Measurements from ENCODE around the gene LANCL1. TPM values are rescaled to one million over a fixed set of nuclear protein-coding genes. Genes with fewer than 3 reads are reported as not detected.
A peak's percentile ranks its signal among the peaks of the same experiment; 100 is the strongest.

The LANCL1 gene
- 33.4 TPM for total RNA-seq

GRCh38 chr2:210476194-210477128 lies at the start of gene LANCL1:
TSS of gene LANCL1 (minus strand) at chr2:210476759. CDS start at chr2:210476396, 363 bp downstream.
- peak within 1 kb of the TSS; percentile 72 for H3K27ac ChIP-seq (ENCODE audit: low read depth, low read length)
- peaks cover 4 to 6% (median 5%) of the 10 kb centered on the region in 3 donors for H3K36me3 ChIP-seq (ENCODE audit: control insufficient read depth in 3 of 3, insufficient read depth in 3 of 3, low read length in 3 of 3)
- no peaks in the 10 kb centered on the region for H3K9me3 ChIP-seq (ENCODE audit: control insufficient read depth in 3 of 3, low read length in 3 of 3)
- H3K4me3 ChIP-seq (ENCODE audit: low read length in 3 of 3) = peak within 1 kb of the TSS; percentile 82 to 91 (median 86)
- H3K9ac ChIP-seq (ENCODE audit: low read depth in 1 of 3, low read length in 3 of 3) = peak within 1 kb of the TSS; percentile 81 to 88 (median 88)
- H3K4me1 ChIP-seq (ENCODE audit: control insufficient read depth in 3 of 3, insufficient read depth in 3 of 3, low read length in 3 of 3) = peaks cover 3 to 4% (median 3%) of the 10 kb centered on the region in 3 donors
- no peaks in the 10 kb centered on the region for H3K27me3 ChIP-seq (ENCODE audit: control insufficient read depth in 3 of 3, insufficient read depth in 3 of 3, low read length in 3 of 3)

- H3K27ac ChIP-seq (ENCODE audit: low read depth, low read length) = no peak overlapping the region
- no peak overlapping the region for H3K4me3 ChIP-seq (ENCODE audit: low read length in 3 of 3)
- no peaks in the 10 kb centered on the region for H3K4me1 ChIP-seq (ENCODE audit: control insufficient read depth in 3 of 3, insufficient read depth in 3 of 3, low read length in 3 of 3)
- H3K27me3 ChIP-seq (ENCODE audit: control insufficient read depth in 3 of 3, insufficient read depth in 3 of 3, low read length in 3 of 3) = no peaks in the 10 kb centered on the region
- H3K9me3 ChIP-seq (ENCODE audit: control insufficient read depth in 3 of 3, low read length in 3 of 3) = no peaks in the 10 kb centered on the region
- no peaks in the 10 kb centered on the region for H3K36me3 ChIP-seq (ENCODE audit: control insufficient read depth in 3 of 3, insufficient read depth in 3 of 3, low read length in 3 of 3)
- no peak overlapping the region for H3K9ac ChIP-seq (ENCODE audit: low read depth in 1 of 3, low read length in 3 of 3)
Observed at GRCh38 chr2:210524533-210524932, 48.0 kb upstream of the LANCL1 start.

GRCh38 chr2:210523650-210524289 lies 47.2 kb upstream of the LANCL1 start:
- no peaks in the 10 kb centered on the region for H3K36me3 ChIP-seq (ENCODE audit: control insufficient read depth in 3 of 3, insufficient read depth in 3 of 3, low read length in 3 of 3)
- H3K9ac ChIP-seq (ENCODE audit: low read depth in 1 of 3, low read length in 3 of 3) = no peak overlapping the region
- H3K4me3 ChIP-seq (ENCODE audit: low read length in 3 of 3) = no peak overlapping the region
- H3K27ac ChIP-seq (ENCODE audit: low read depth, low read length) = no peak overlapping the region
- H3K9me3 ChIP-seq (ENCODE audit: control insufficient read depth in 3 of 3, low read length in 3 of 3) = no peaks in the 10 kb centered on the region
- H3K4me1 ChIP-seq (ENCODE audit: control insufficient read depth in 3 of 3, insufficient read depth in 3 of 3, low read length in 3 of 3) = no peaks in the 10 kb centered on the region
- no peaks in the 10 kb centered on the region for H3K27me3 ChIP-seq (ENCODE audit: control insufficient read depth in 3 of 3, insufficient read depth in 3 of 3, low read length in 3 of 3)

- Histone ChIP-seq H3K27me3 (ENCODE audit: control insufficient read depth in 3 of 3, insufficient read depth in 3 of 3, low read length in 3 of 3) (no peaks in the 10 kb centered on the region), H3K27ac (ENCODE audit: low read depth, low read length) (no peak overlapping the region), H3K9me3 (ENCODE audit: control insufficient read depth in 3 of 3, low read length in 3 of 3) (no peaks in the 10 kb centered on the region), H3K4me1 (ENCODE audit: control insufficient read depth in 3 of 3, insufficient read depth in 3 of 3, low read length in 3 of 3) (no peaks in the 10 kb centered on the region), H3K4me3 (ENCODE audit: low read length in 3 of 3) (no peak overlapping the region), H3K9ac (ENCODE audit: low read depth in 1 of 3, low read length in 3 of 3) (no peak overlapping the region), H3K36me3 (ENCODE audit: control insufficient read depth in 3 of 3, insufficient read depth in 3 of 3, low read length in 3 of 3) (no peaks in the 10 kb centered on the region)
Observed at GRCh38 chr2:210522399-210522798, 45.8 kb upstream of the LANCL1 start.

GRCh38 chr2:210519594-210519993 lies 43.0 kb upstream of the LANCL1 start:
- H3K27ac ChIP-seq (ENCODE audit: low read depth, low read length) = no peak overlapping the region
- H3K36me3 ChIP-seq (ENCODE audit: control insufficient read depth in 3 of 3, insufficient read depth in 3 of 3, low read length in 3 of 3) = no peaks in the 10 kb centered on the region
- no peak overlapping the region for H3K9ac ChIP-seq (ENCODE audit: low read depth in 1 of 3, low read length in 3 of 3)
- H3K27me3 ChIP-seq (ENCODE audit: control insufficient read depth in 3 of 3, insufficient read depth in 3 of 3, low read length in 3 of 3) = no peaks in the 10 kb centered on the region
- H3K4me3 ChIP-seq (ENCODE audit: low read length in 3 of 3) = no peak overlapping the region
- no peaks in the 10 kb centered on the region for H3K9me3 ChIP-seq (ENCODE audit: control insufficient read depth in 3 of 3, low read length in 3 of 3)
- H3K4me1 ChIP-seq (ENCODE audit: control insufficient read depth in 3 of 3, insufficient read depth in 3 of 3, low read length in 3 of 3) = no peaks in the 10 kb centered on the region

GRCh38 chr2:210517264-210517663 lies 40.7 kb upstream of the LANCL1 start:
- Histone ChIP-seq H3K9me3 (ENCODE audit: control insufficient read depth in 3 of 3, low read length in 3 of 3) (no peaks in the 10 kb centered on the region), H3K9ac (ENCODE audit: low read depth in 1 of 3, low read length in 3 of 3) (no peak overlapping the region), H3K36me3 (ENCODE audit: control insufficient read depth in 3 of 3, insufficient read depth in 3 of 3, low read length in 3 of 3) (no peaks in the 10 kb centered on the region), H3K4me3 (ENCODE audit: low read length in 3 of 3) (no peak overlapping the region), H3K4me1 (ENCODE audit: control insufficient read depth in 3 of 3, insufficient read depth in 3 of 3, low read length in 3 of 3) (no peaks in the 10 kb centered on the region), H3K27me3 (ENCODE audit: control insufficient read depth in 3 of 3, insufficient read depth in 3 of 3, low read length in 3 of 3) (no peaks in the 10 kb centered on the region), H3K27ac (ENCODE audit: low read depth, low read length) (no peak overlapping the region)

GRCh38 chr2:210515911-210516310 lies 39.4 kb upstream of the LANCL1 start:
- H3K36me3 ChIP-seq (ENCODE audit: control insufficient read depth in 3 of 3, insufficient read depth in 3 of 3, low read length in 3 of 3) = no peaks in the 10 kb centered on the region
- H3K4me3 ChIP-seq (ENCODE audit: low read length in 3 of 3) = no peak overlapping the region
- no peaks in the 10 kb centered on the region for H3K4me1 ChIP-seq (ENCODE audit: control insufficient read depth in 3 of 3, insufficient read depth in 3 of 3, low read length in 3 of 3)
- H3K9me3 ChIP-seq (ENCODE audit: control insufficient read depth in 3 of 3, low read length in 3 of 3) = no peaks in the 10 kb centered on the region
- no peak overlapping the region for H3K27ac ChIP-seq (ENCODE audit: low read depth, low read length)
- no peak overlapping the region for H3K9ac ChIP-seq (ENCODE audit: low read depth in 1 of 3, low read length in 3 of 3)
- H3K27me3 ChIP-seq (ENCODE audit: control insufficient read depth in 3 of 3, insufficient read depth in 3 of 3, low read length in 3 of 3) = no peaks in the 10 kb centered on the region

- Histone ChIP-seq H3K36me3 (ENCODE audit: control insufficient read depth in 3 of 3, insufficient read depth in 3 of 3, low read length in 3 of 3) (no peaks in the 10 kb centered on the region), H3K4me3 (ENCODE audit: low read length in 3 of 3) (peak overlapping the region in 2 of 3 donors; percentile 35 to 73), H3K9me3 (ENCODE audit: control insufficient read depth in 3 of 3, low read length in 3 of 3) (no peaks in the 10 kb centered on the region), H3K4me1 (ENCODE audit: control insufficient read depth in 3 of 3, insufficient read depth in 3 of 3, low read length in 3 of 3) (peaks cover 0 to 5% (median 3%) of the 10 kb centered on the region in 3 donors), H3K27ac (ENCODE audit: low read depth, low read length) (no peak overlapping the region), H3K9ac (ENCODE audit: low read depth in 1 of 3, low read length in 3 of 3) (no peak overlapping the region), H3K27me3 (ENCODE audit: control insufficient read depth in 3 of 3, insufficient read depth in 3 of 3, low read length in 3 of 3) (no peaks in the 10 kb centered on the region)
Observed at GRCh38 chr2:210503725-210504191, 27.2 kb upstream of the LANCL1 start.

- Histone ChIP-seq H3K9me3 (ENCODE audit: control insufficient read depth in 3 of 3, low read length in 3 of 3) (no peaks in the 10 kb centered on the region), H3K27me3 (ENCODE audit: control insufficient read depth in 3 of 3, insufficient read depth in 3 of 3, low read length in 3 of 3) (no peaks in the 10 kb centered on the region), H3K9ac (ENCODE audit: low read depth in 1 of 3, low read length in 3 of 3) (peak overlapping the region in 2 of 3 donors; percentile 47 to 68), H3K36me3 (ENCODE audit: control insufficient read depth in 3 of 3, insufficient read depth in 3 of 3, low read length in 3 of 3) (no peaks in the 10 kb centered on the region), H3K4me3 (ENCODE audit: low read length in 3 of 3) (peak overlapping the region; percentile 41 to 73 (median 49)), H3K4me1 (ENCODE audit: control insufficient read depth in 3 of 3, insufficient read depth in 3 of 3, low read length in 3 of 3) (peaks cover 0 to 5% (median 3%) of the 10 kb centered on the region in 3 donors), H3K27ac (ENCODE audit: low read depth, low read length) (no peak overlapping the region)
Observed at GRCh38 chr2:210503001-210503623, 26.6 kb upstream of the LANCL1 start.

All from skeletal muscle tissue (tissue), 4 donors.